ENCODE results near the gene DDX1. TPM values are rescaled to one million over a fixed set of nuclear protein-coding genes. Genes with fewer than 3 reads are reported as not detected.

DDX1 gene
- polyA plus RNA-seq, 1 donor (not counting 4 experiments of a cell fraction or from before 2014, with no cell fraction given): 140 TPM

DNA sequence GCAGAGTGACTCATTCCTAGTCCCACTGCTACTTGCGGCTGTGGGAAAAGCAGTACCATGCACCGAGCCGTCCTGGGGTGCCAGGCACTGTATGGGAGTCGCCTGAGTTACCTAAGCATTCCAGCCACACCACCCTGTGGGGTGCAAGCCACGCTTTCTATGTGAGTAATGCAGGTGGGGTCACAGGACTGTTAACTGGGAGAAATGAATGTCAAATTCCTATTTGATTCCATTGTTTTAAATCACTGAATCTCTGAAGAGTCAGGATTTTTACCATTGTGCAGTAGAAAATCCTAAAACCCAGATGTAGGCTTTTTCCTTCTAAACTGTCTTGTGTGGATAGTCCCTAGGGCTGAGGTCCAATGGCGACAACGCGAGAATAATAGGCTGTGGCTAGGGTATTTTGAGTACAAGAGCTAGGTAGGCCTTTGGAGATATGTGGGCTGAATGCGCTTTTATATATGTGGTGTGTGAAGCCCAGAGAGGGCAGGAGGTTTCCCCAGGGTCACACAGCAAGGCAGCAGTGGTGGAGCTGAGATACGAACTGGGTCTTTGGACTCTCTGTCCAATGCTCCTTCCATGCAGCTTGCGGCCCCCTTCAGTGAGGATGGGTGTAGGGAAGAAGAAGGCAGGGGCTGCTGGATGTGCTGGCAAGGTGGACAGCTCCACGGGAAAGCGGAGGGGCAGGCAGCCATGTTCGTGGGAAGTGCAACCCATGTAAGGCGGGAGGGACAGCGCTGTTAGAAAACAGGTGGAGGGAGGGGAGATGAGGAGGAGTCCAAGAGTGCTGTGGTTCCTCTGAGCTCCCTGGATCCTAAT, 83.2 kb downstream of the DDX1 start:
- H3K4me3 ChIP-seq (ENCODE audit: control insufficient read depth in 2 of 3, extremely low read depth in 1 of 3, insufficient read depth in 2 of 3, low read depth in 1 of 3, low read length in 3 of 3): no peak overlapping the region
- dilution Hi-C loops (cut with MboI; ENCODE audit: extremely low pct_ligation_motif_present, low sequenced_read_pairs): no loop called here
- peak overlapping the region; percentile 80 for H3K27ac ChIP-seq (ENCODE audit: control insufficient read depth, insufficient read depth, low read length)
- no peaks in the 10 kb centered on the region for H3K9me3 ChIP-seq (ENCODE audit: control insufficient read depth, low read depth, low read length)
- H4K20me1 ChIP-seq (ENCODE audit: control insufficient read depth, extremely low read depth, insufficient read depth, low read length): no peaks in the 10 kb centered on the region
- H3K9me1 ChIP-seq (ENCODE audit: control insufficient read depth, extremely low read depth, insufficient read depth, low read length): no peaks in the 10 kb centered on the region
- peaks cover 25% of the 10 kb centered on the region for H3K4me1 ChIP-seq (ENCODE audit: control insufficient read depth, extremely low read depth, insufficient read depth, low read length)
- TF ChIP-seq EZH2 (IDR thresholded peaks at IDR 0.05; ENCODE audit: low read length): no peak
- TF ChIP-seq, protein P1, sequence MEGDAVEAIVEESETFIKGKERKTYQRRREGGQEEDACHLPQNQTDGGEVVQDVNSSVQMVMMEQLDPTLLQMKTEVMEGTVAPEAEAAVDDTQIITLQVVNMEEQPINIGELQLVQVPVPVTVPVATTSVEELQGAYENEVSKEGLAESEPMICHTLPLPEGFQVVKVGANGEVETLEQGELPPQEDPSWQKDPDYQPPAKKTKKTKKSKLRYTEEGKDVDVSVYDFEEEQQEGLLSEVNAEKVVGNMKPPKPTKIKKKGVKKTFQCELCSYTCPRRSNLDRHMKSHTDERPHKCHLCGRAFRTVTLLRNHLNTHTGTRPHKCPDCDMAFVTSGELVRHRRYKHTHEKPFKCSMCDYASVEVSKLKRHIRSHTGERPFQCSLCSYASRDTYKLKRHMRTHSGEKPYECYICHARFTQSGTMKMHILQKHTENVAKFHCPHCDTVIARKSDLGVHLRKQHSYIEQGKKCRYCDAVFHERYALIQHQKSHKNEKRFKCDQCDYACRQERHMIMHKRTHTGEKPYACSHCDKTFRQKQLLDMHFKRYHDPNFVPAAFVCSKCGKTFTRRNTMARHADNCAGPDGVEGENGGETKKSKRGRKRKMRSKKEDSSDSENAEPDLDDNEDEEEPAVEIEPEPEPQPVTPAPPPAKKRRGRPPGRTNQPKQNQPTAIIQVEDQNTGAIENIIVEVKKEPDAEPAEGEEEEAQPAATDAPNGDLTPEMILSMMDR (optimal IDR thresholded peaks at IDR 0.05 in 1 of 3, IDR thresholded peaks at IDR 0.05 in 1 of 3, conservative IDR thresholded peaks at IDR 0.05 in 1 of 3; ENCODE audit: extremely low read depth in 1 of 3, insufficient read depth in 2 of 3, low read length in 3 of 3): no peak
- no peaks in the 10 kb centered on the region for H3K79me2 ChIP-seq (ENCODE audit: control insufficient read depth, insufficient read depth, low read length)
- H3K27me3 ChIP-seq (ENCODE audit: control insufficient read depth, extremely low read depth, insufficient read depth, low read length): no peaks in the 10 kb centered on the region
- peak overlapping the region; percentile 54 for H3K9ac ChIP-seq (ENCODE audit: control insufficient read depth, extremely low read depth, insufficient read depth, low read length)
- FAIRE-seq: peak; percentile 51
- no peaks in the 10 kb centered on the region for H3K36me3 ChIP-seq (ENCODE audit: control insufficient read depth in 2 of 2, extremely low read depth in 1 of 2, insufficient read depth in 2 of 2, low read length in 2 of 2)
- no peak overlapping the region for H2AFZ ChIP-seq (ENCODE audit: control insufficient read depth, low read length)
- peak overlapping the region; percentile 71 for H3K4me2 ChIP-seq (ENCODE audit: control insufficient read depth, extremely low read depth, insufficient read depth, low read depth, low read length)
- no peak for DNase-seq (ENCODE audit: low read depth, low spot score)

DNA sequence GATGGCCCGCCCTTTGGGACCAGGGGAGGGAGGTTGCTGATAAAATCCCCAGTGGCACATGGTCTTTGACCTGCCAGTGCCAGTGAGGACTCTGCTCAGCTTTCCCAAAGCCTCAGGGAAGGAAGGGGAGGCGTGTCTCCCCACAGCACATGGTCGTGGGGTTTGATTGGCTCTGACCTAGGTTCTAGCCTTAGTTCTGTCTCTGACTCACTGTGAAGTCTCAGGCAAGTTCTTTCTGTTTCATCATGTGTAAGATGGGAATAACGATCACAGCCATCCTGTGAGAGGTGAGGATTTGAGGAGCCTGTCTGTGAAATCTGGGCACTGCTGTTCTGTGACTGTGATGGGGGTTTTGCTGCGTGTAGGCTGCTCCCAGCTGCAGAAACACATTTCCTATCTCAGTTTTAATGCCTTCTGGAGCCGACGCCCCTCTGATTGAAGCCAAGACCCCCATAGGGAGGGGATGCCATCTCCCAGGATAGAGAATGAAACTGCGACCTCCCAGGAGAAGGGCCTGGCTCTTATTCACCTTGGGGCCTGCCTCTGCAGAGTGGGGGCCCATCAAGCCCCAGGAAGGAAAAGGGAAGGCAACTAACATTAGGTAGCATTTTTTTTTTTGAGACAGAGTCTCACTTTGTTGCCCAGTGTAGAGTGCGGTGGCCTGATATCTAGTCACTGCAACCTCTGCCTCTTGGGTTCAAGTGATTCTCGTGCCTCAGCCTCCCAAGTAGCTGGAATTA, 84.0 kb downstream of the DDX1 start:
- Histone ChIP-seq H3K4me1 (ENCODE audit: control insufficient read depth, extremely low read depth, insufficient read depth, low read length) (peaks cover 25% of the 10 kb centered on the region), H3K27me3 (ENCODE audit: control insufficient read depth, extremely low read depth, insufficient read depth, low read length) (no peaks in the 10 kb centered on the region), H3K4me2 (ENCODE audit: control insufficient read depth, extremely low read depth, insufficient read depth, low read depth, low read length) (peak overlapping the region; percentile 71), H2AFZ (ENCODE audit: control insufficient read depth, low read length) (peak overlapping the region; percentile 24), H3K9me3 (ENCODE audit: control insufficient read depth, low read depth, low read length) (no peaks in the 10 kb centered on the region), H3K36me3 (ENCODE audit: control insufficient read depth in 2 of 2, extremely low read depth in 1 of 2, insufficient read depth in 2 of 2, low read length in 2 of 2) (no peaks in the 10 kb centered on the region), H4K20me1 (ENCODE audit: control insufficient read depth, extremely low read depth, insufficient read depth, low read length) (no peaks in the 10 kb centered on the region), H3K9ac (ENCODE audit: control insufficient read depth, extremely low read depth, insufficient read depth, low read length) (peak overlapping the region; percentile 54), H3K79me2 (ENCODE audit: control insufficient read depth, insufficient read depth, low read length) (no peaks in the 10 kb centered on the region), H3K27ac (ENCODE audit: control insufficient read depth, insufficient read depth, low read length) (peak overlapping the region; percentile 80), H3K4me3 (ENCODE audit: control insufficient read depth in 2 of 3, extremely low read depth in 1 of 3, insufficient read depth in 2 of 3, low read depth in 1 of 3, low read length in 3 of 3) (no peak overlapping the region), H3K9me1 (ENCODE audit: control insufficient read depth, extremely low read depth, insufficient read depth, low read length) (no peaks in the 10 kb centered on the region)
- TF ChIP-seq, protein P1 (optimal IDR thresholded peaks at IDR 0.05 in 1 of 3, IDR thresholded peaks at IDR 0.05 in 1 of 3, conservative IDR thresholded peaks at IDR 0.05 in 1 of 3; ENCODE audit: extremely low read depth in 1 of 3, insufficient read depth in 2 of 3, low read length in 3 of 3): no peak
- no peak for TF ChIP-seq EZH2 (IDR thresholded peaks at IDR 0.05; ENCODE audit: low read length)
- DNase-seq (ENCODE audit: low read depth, low spot score) (no peak), FAIRE-seq (peak; percentile 87)
- dilution Hi-C loops (cut with MboI; ENCODE audit: extremely low pct_ligation_motif_present, low sequenced_read_pairs): no loop called here

Data from keratinocyte (primary cell).